DOHH2 (cell line): ENCODE data around the gene GRK7.
"Not testable (repeated sequence)": the region's sequence is repeated elsewhere in the genome, so short reads cannot be mapped to it uniquely, and the experiment has no call there.

ENCODE experiments used
- H3F3A ChIP-seq: fragments of 200-600 bp; sonication (generic), shearing (Covaris generic); 2 replicates; pipeline ENCODE4 v1.6.0; 2016; ENCODE audit warnings: antibody characterized with exemption, mild to moderate bottlenecking; ENCODE audit not compliant: control insufficient read depth, insufficient read depth
- H3K27ac ChIP-seq: fragments of 200-600 bp; sonication (generic); 2 replicates; pipeline ENCODE4 v1.5.1; 2014; ENCODE audit warnings: low read depth, mild to moderate bottlenecking, low read length, moderate library complexity
- H3K27me3 ChIP-seq: fragments of 200-600 bp; sonication (generic); 2 replicates; pipeline ENCODE4 v1.6.1; 2014; ENCODE audit warnings: mild to moderate bottlenecking, low read length, mixed read lengths; ENCODE audit not compliant: control insufficient read depth
- H3K36me3 ChIP-seq: fragments of 200-600 bp; sonication (generic); 2 replicates; pipeline ENCODE4 v1.6.1; 2014; ENCODE audit warnings: mild to moderate bottlenecking, low read length, moderate library complexity, mixed read lengths; ENCODE audit not compliant: control insufficient read depth
- H3K4me1 ChIP-seq: fragments of 200-600 bp; sonication (generic); 2 replicates; pipeline ENCODE4 v1.6.1; 2014; ENCODE audit warnings: mild to moderate bottlenecking, low read length, mixed read lengths; ENCODE audit not compliant: control insufficient read depth
- H3K4me2 ChIP-seq: fragments of 200-600 bp; sonication (generic); 2 replicates; pipeline ENCODE4 v1.6.0; 2014; ENCODE audit warnings: mild to moderate bottlenecking, low read length, moderate library complexity
- H3K4me3 ChIP-seq: fragments of 200-600 bp; sonication (generic); 2 replicates; pipeline ENCODE4 v1.5.1; 2014; ENCODE audit warnings: mild to moderate bottlenecking, low read length, mixed read lengths
- H3K79me2 ChIP-seq: fragments of 200-600 bp; sonication (generic); 2 replicates; pipeline ENCODE4 v1.6.1; 2014; ENCODE audit warnings: mild to moderate bottlenecking, low read length, mixed read lengths; ENCODE audit not compliant: control insufficient read depth
- H3K9me2 ChIP-seq: fragments of 200-600 bp; sonication (generic); replicated peaks from 2 replicates; pipeline ENCODE4 v1.6.1; 2014; ENCODE audit warnings: mild to moderate bottlenecking, low read length, mixed read lengths; ENCODE audit not compliant: control insufficient read depth
- H3K9me3 ChIP-seq: fragments of 200-600 bp; sonication (generic); 2 replicates; pipeline ENCODE4 v1.6.1; 2014; ENCODE audit warnings: antibody characterized with exemption, low read length, mixed read lengths; ENCODE audit not compliant: control insufficient read depth, insufficient read depth
- H4K20me1 ChIP-seq: fragments of 200-600 bp; sonication (generic); 2 replicates; pipeline ENCODE4 v1.6.0; 2014; ENCODE audit warnings: low read depth, mild to moderate bottlenecking, antibody characterized with exemption, low read length, moderate library complexity; ENCODE audit not compliant: control insufficient read depth, insufficient read depth
- CTCF ChIP-seq: fragments of 200-600 bp; sonication (generic); IDR thresholded peaks from one replicate; pipeline ENCODE4 v1.5.1; 2014; ENCODE audit warnings: antibody characterized with exemption, mild to moderate bottlenecking, low read depth, low read length; ENCODE audit not compliant: poor library complexity, severe bottlenecking
- EZH2phosphoT487 ChIP-seq: fragments of 200-600 bp; sonication (generic); IDR thresholded peaks from 2 replicates; pipeline ENCODE4 v1.6.1; 2017; ENCODE audit warnings: borderline replicate concordance, mild to moderate bottlenecking, antibody characterized with exemption, low read length, moderate library complexity, mixed read lengths

The GRK7 gene

GRCh38 chr3:141753399-141753798, 9.8 kb upstream of the GRK7 start:
- Histone ChIP-seq H3K9me3 (no peaks in the 10 kb centered on the region), H3K27me3 (no peaks in the 10 kb centered on the region), H4K20me1 (no peaks in the 10 kb centered on the region), H3K9me2 (no peaks in the 10 kb centered on the region), H3K36me3 (peaks cover 6% of the 10 kb centered on the region; the same call in 1 of the 2 replicates), H3K27ac (no peak overlapping the region), H3F3A (0 out of 2 replicates have a peak, but pooled peaks cover 2% of the 10 kb centered on the region), H3K79me2 (no peaks in the 10 kb centered on the region), H3K4me3 (no peak overlapping the region), H3K4me2 (no peak overlapping the region), H3K4me1 (no peaks in the 10 kb centered on the region)
- TF ChIP-seq EZH2phosphoT487 (no peak), CTCF (no peak)

- H3F3A ChIP-seq, result 0 out of 2 replicates have a peak, but pooled peaks cover 2% of the 10 kb centered on the region
- H3K4me1 ChIP-seq, result no peaks in the 10 kb centered on the region
- no peaks in the 10 kb centered on the region for H3K9me2 ChIP-seq
- no peaks in the 10 kb centered on the region for H3K79me2 ChIP-seq
- H3K4me2 ChIP-seq, result no peak overlapping the region
- no peaks in the 10 kb centered on the region for H4K20me1 ChIP-seq
- no peak for TF ChIP-seq CTCF
- TF ChIP-seq EZH2phosphoT487, result no peak
- no peaks in the 10 kb centered on the region for H3K9me3 ChIP-seq
- peaks cover 6% of the 10 kb centered on the region; the same call in 1 of the 2 replicates for H3K36me3 ChIP-seq
- no peak overlapping the region for H3K4me3 ChIP-seq
- no peaks in the 10 kb centered on the region for H3K27me3 ChIP-seq
- H3K27ac ChIP-seq, result no peak overlapping the region
Observed at GRCh38 chr3:141754032-141754431, 9.2 kb upstream of the GRK7 start.

GRCh38 chr3:141762552-141762951, 656 bp upstream of the GRK7 start:
- not testable (repeated sequence) for H3K27ac ChIP-seq

GRCh38 chr3:141764045-141764444, 837 bp downstream of the GRK7 start:
- no peaks in the 10 kb centered on the region for H3K79me2 ChIP-seq
- no peak overlapping the region for H3K4me2 ChIP-seq
- H3K4me3 ChIP-seq, result no peak overlapping the region
- H3K27me3 ChIP-seq, result no peaks in the 10 kb centered on the region
- H3K36me3 ChIP-seq, result no peaks in the 10 kb centered on the region
- no peaks in the 10 kb centered on the region for H3K9me2 ChIP-seq
- H3F3A ChIP-seq, result no peaks in the 10 kb centered on the region
- no peaks in the 10 kb centered on the region for H4K20me1 ChIP-seq
- no peak overlapping the region for H3K27ac ChIP-seq
- TF ChIP-seq CTCF (no peak), EZH2phosphoT487 (no peak)
- no peaks in the 10 kb centered on the region for H3K9me3 ChIP-seq
- H3K4me1 ChIP-seq, result no peaks in the 10 kb centered on the region

More at GRCh38 chr3:141762552-141762951, 656 bp upstream of the GRK7 start:
- not testable (repeated sequence) for H3K4me1 ChIP-seq, H3K36me3 ChIP-seq, H3K27me3 ChIP-seq, H3K9me2 ChIP-seq, H3K9me3 ChIP-seq, H4K20me1 ChIP-seq, H3K4me3 ChIP-seq, H3F3A ChIP-seq, H3K79me2 ChIP-seq, H3K4me2 ChIP-seq
